Uterus (tissue), 2 donors: ENCODE results near the gene ZSWIM3.

ENCODE experiments used
- CTCF ChIP-seq, 4 experiments: fragments of 200-600 bp in 2 of 4; fragments of 450-650 bp in 2 of 4; sonication (generic) in 2 of 4; IDR thresholded peaks; one replicate each; pipeline ENCODE4 v1.5.1; 2016 to 2019; ENCODE audit warnings: antibody characterized with exemption in 4 of 4, mild to moderate bottlenecking in 2 of 4, moderate library complexity in 1 of 4
- POLR2A ChIP-seq, 2 donors: fragments of 450-650 bp; IDR thresholded peaks; one replicate each; pipeline ENCODE4 v1.6.1; 2016; ENCODE audit warnings: antibody characterized with exemption in 2 of 2, mild to moderate bottlenecking in 1 of 2, moderate library complexity in 1 of 2

- no peak for TF ChIP-seq CTCF (IDR thresholded peaks at IDR 0.05)
- TF ChIP-seq POLR2A (IDR thresholded peaks at IDR 0.05), result no peak
Observed at GRCh38 chr20:45810191-45810970, 47.0 kb upstream of the ZSWIM3 start.
